Body of pancreas (tissue), 4 donors: ENCODE measurements around the gene RBM22. TPM values are rescaled to one million over a fixed set of nuclear protein-coding genes. Genes with fewer than 3 reads are reported as not detected.

Source experiments
- ATAC-seq: fragments of 150-250 bp; one replicate; pipeline ENCODE4 v1.9.1; 2016
- DNase-seq, 4 donors: peaks; one replicate each; pipeline ENCODE4 v3.0.0-alpha.2; 2019
- H3K27ac ChIP-seq, 4 donors: fragments of 200-600 bp; sonication (generic); 1 replicate in 3 of 4; 2 replicates in 1 of 4; pipeline versions ENCODE4 v1.5.1 to v1.6.1; 2016 to 2019; ENCODE audit warnings: mild to moderate bottlenecking in 1 of 4, mixed read lengths in 1 of 4, moderate library complexity in 1 of 4
- H3K27me3 ChIP-seq, 2 donors: fragments of 200-600 bp; sonication (generic); one replicate each; pipeline ENCODE4 v1.6.0; 2016; ENCODE audit warnings: mild to moderate bottlenecking in 1 of 2
- H3K36me3 ChIP-seq, 2 donors: fragments of 200-600 bp; sonication (generic); replicated peaks in 1 of 2; 2 replicates each; pipeline ENCODE4 v1.5.1; 2016; ENCODE audit warnings: low read depth in 2 of 2; ENCODE audit not compliant: insufficient read depth in 1 of 2
- H3K4me1 ChIP-seq: fragments of 200-600 bp; sonication (generic); one replicate; pipeline ENCODE4 v1.6.0; 2016
- H3K4me3 ChIP-seq, 2 donors: fragments of 200-600 bp; sonication (generic); 1 replicate in 1 of 2; 2 replicates in 1 of 2; pipeline ENCODE4 v1.5.1; 2016 to 2019
- H3K9me3 ChIP-seq, 3 donors: fragments of 200-600 bp; sonication (generic); 1 replicate in 2 of 3; 2 replicates in 1 of 3; pipeline ENCODE4 v1.5.1; 2016
- CTCF ChIP-seq, 7 experiments: fragments of 450-650 bp in 4 of 7; fragments of 200-600 bp in 3 of 7; sonication (generic) in 3 of 7; IDR thresholded peaks; one replicate each; pipeline ENCODE4 v1.5.1; 2016 to 2019; ENCODE audit warnings: antibody characterized with exemption in 7 of 7
- POLR2A ChIP-seq, 3 donors: fragments of 450-650 bp; IDR thresholded peaks; one replicate each; pipeline ENCODE4 v1.6.1; 2016; ENCODE audit warnings: antibody characterized with exemption in 3 of 3, mild to moderate bottlenecking in 2 of 3
- WGBS, 2 donors: methylation state at CpG; one replicate each; pipeline ENCODE4 v1.1.5; 2017; 5-methylcytosine and 5-hydroxymethylcytosine counted together
- intact Hi-C: fragments of 100-400 bp; cut with DNase I; formaldehyde crosslinking; loops from one replicate; pipeline ENCODE4 v1.15.1; 2023
- total RNA-seq, 2 donors: library from RNA; depleted of rRNA; stranded (reverse); fragments of >200 nt; gene quantifications; one replicate each; pipeline ENCODE4 v1.1.0, GENCODE V29; 2016

Gene RBM22
- total RNA-seq, 2 donors from 2014 or later: 22.8 to 28.7 TPM

GRCh38 chr5:150694612-150695011, 6.2 kb downstream of the RBM22 start:
- no peak for TF ChIP-seq CTCF (IDR thresholded peaks at IDR 0.05)
- TF ChIP-seq POLR2A (IDR thresholded peaks at IDR 0.05): no peak
- Histone ChIP-seq H3K27ac (no peak overlapping the region), H3K36me3 (peaks cover 44 to 66% of the 10 kb centered on the region in 2 donors), H3K9me3 (no peaks in the 10 kb centered on the region), H3K4me3 (no peak overlapping the region), H3K4me1 (peaks cover 5% of the 10 kb centered on the region), H3K27me3 (no peaks in the 10 kb centered on the region)
- 84 to 86% methylated on average over 3 of the region's 3 CpGs for WGBS, 2 donors
- intact Hi-C loops: no loop called here
- DNase-seq (no peak), ATAC-seq (no peak)

- ATAC-seq (no peak), DNase-seq (no peak)
- H3K27me3 ChIP-seq: no peaks in the 10 kb centered on the region
- intact Hi-C loops: no loop called here
- no peak overlapping the region for H3K27ac ChIP-seq
- no peak overlapping the region for H3K4me3 ChIP-seq
- H3K9me3 ChIP-seq: no peaks in the 10 kb centered on the region
- WGBS, 2 donors: 86 to 93% methylated on average over 3 of the region's 3 CpGs
- H3K36me3 ChIP-seq: peaks cover 44 to 60% of the 10 kb centered on the region in 2 donors
- no peaks in the 10 kb centered on the region for H3K4me1 ChIP-seq
- TF ChIP-seq POLR2A (IDR thresholded peaks at IDR 0.05): no peak
- no peak for TF ChIP-seq CTCF (IDR thresholded peaks at IDR 0.05)
These were observed 8.6 kb downstream of the RBM22 start for GRCh38 chr5:150692276-150692675.

- DNase-seq: no peak
- no peak for ATAC-seq
- H3K36me3 ChIP-seq: peaks cover 35 to 47% of the 10 kb centered on the region in 2 donors
- TF ChIP-seq POLR2A (IDR thresholded peaks at IDR 0.05) (no peak), CTCF (IDR thresholded peaks at IDR 0.05) (no peak)
- no peak overlapping the region for H3K4me3 ChIP-seq
- no peaks in the 10 kb centered on the region for H3K4me1 ChIP-seq
- intact Hi-C loops: no loop called here
- 74 to 79% methylated on average over 6 of the region's 6 CpGs for WGBS, 2 donors
- H3K27ac ChIP-seq: no peak overlapping the region
- H3K27me3 ChIP-seq: no peaks in the 10 kb centered on the region
- H3K9me3 ChIP-seq: no peaks in the 10 kb centered on the region
These were observed 10.1 kb downstream of the RBM22 start for GRCh38 chr5:150690760-150691159.

GRCh38 chr5:150689120-150689519, 11.7 kb downstream of the RBM22 start:
- Histone ChIP-seq H3K27ac (no peak overlapping the region), H3K36me3 (peaks cover 26 to 33% of the 10 kb centered on the region in 2 donors), H3K4me1 (no peaks in the 10 kb centered on the region), H3K9me3 (no peaks in the 10 kb centered on the region), H3K4me3 (no peak overlapping the region), H3K27me3 (no peaks in the 10 kb centered on the region)
- WGBS, 2 donors: 60 to 76% methylated on average over 1 of the region's 1 CpG
- DNase-seq: no peak
- ATAC-seq: no peak
- intact Hi-C loops: no loop called here
- TF ChIP-seq CTCF (IDR thresholded peaks at IDR 0.05) (no peak), POLR2A (IDR thresholded peaks at IDR 0.05) (no peak)

GRCh38 chr5:150676578-150676977, 24.3 kb downstream of the RBM22 start:
- no peak overlapping the region for H3K4me3 ChIP-seq
- no peak overlapping the region for H3K27ac ChIP-seq
- 73 to 76% methylated on average over 7 to 9 of the region's 9 CpGs for WGBS, 2 donors
- intact Hi-C loops: no loop called here
- no peak for TF ChIP-seq CTCF (IDR thresholded peaks at IDR 0.05)
- TF ChIP-seq POLR2A (IDR thresholded peaks at IDR 0.05): no peak
- no peak for DNase-seq
- peaks cover 0 to 6% of the 10 kb centered on the region in 2 donors for H3K27me3 ChIP-seq
- no peaks in the 10 kb centered on the region for H3K9me3 ChIP-seq
- no peaks in the 10 kb centered on the region for H3K36me3 ChIP-seq
- no peak for ATAC-seq
- peaks cover 14% of the 10 kb centered on the region for H3K4me1 ChIP-seq
